ENCODE data around the gene LIN52. TPM values are rescaled to one million over a fixed set of nuclear protein-coding genes. Genes with fewer than 3 reads are reported as not detected.
A peak's percentile ranks its signal among the peaks of the same experiment; 100 is the strongest.

LIN52 gene
- total and polyA plus RNA-seq, 4 donors: 9.0 to 13.9 (median 9.9) TPM

DNA sequence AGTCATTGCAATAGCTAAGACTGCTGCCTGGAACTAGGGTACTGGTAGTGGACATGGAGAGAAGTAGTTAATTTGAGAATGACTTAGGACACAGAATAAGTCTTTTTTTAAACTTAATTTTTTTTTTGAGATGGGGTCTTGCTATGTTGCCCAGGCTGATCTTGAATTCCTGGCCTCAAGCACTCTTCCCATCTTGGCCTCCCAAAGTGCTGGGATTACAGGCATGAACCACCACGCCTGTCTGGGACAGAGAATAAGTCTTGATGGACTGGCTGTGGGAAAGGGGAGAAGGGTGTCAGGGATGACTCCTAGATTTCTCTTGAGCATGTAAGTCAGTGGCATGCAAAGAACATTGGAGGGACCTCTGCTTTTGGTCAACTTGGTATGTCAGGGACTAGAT lies 42.9 kb downstream of the LIN52 start:
- DNase-seq (no peak), ATAC-seq (ENCODE audit: low FRiP score) (no peak)
- Histone ChIP-seq H3K27me3 (ENCODE audit: control insufficient read depth in 1 of 2, insufficient read depth in 2 of 2, low read length in 1 of 2) (no peaks in the 10 kb centered on the region), H3K36me3 (ENCODE audit: control insufficient read depth in 1 of 2, insufficient read depth in 2 of 2, low read length in 1 of 2) (peaks cover 0 to 3% of the 10 kb centered on the region in 2 donors), H3K9me3 (ENCODE audit: control insufficient read depth, low read length) (no peaks in the 10 kb centered on the region), H3K4me1 (ENCODE audit: control insufficient read depth in 1 of 2, insufficient read depth in 2 of 2, low read length in 2 of 2) (no peaks in the 10 kb centered on the region), H3K27ac (ENCODE audit: low read depth in 1 of 2, low read length in 2 of 2) (no peak overlapping the region), H3K4me3 (ENCODE audit: low read length in 2 of 2) (no peak overlapping the region)
- WGBS, 2 donors: 95 to 100% methylated on average over 1 of the region's 1 CpG
- intact Hi-C loops (cut with DNase I): no loop called here

DNA sequence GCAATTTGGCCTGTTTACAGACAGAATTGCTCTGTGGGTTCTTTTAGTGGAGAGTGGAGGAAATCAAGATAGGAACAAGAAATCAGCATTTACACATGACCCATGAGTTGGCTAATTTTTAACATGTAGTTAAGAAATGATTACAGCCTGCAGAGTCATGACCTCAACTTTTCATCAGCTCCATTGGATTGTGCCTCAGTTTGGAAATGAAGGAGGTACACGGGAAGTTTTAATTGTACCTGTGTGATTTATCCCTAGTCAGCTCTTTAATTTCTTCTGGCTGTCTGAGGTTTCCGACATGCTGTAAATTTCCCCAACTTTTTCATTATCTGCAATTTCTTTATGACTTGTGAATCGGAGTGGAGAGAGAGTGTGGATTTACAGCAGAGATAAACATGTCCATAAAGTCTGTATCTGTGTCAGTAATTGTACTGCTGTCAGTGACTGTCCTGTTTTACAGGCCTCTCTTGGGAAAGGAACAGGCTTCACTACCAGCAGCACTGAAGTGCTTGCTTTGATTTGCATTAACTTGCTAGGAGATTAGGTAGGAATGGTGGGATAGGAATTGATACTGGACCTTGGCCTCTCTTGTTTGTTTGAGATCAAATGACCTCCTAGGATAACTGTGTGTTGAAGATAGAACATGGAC lies 49.2 kb downstream of the LIN52 start:
- WGBS, 2 donors: 79 to 84% methylated on average over 3 of the region's 3 CpGs
- H3K4me1 ChIP-seq (ENCODE audit: control insufficient read depth in 1 of 2, insufficient read depth in 2 of 2, low read length in 2 of 2): no peaks in the 10 kb centered on the region
- no peaks in the 10 kb centered on the region for H3K27me3 ChIP-seq (ENCODE audit: control insufficient read depth in 1 of 2, insufficient read depth in 2 of 2, low read length in 1 of 2)
- no peak overlapping the region for H3K27ac ChIP-seq (ENCODE audit: low read depth in 1 of 2, low read length in 2 of 2)
- H3K9me3 ChIP-seq (ENCODE audit: control insufficient read depth, low read length): no peaks in the 10 kb centered on the region
- DNase-seq (no peak), ATAC-seq (ENCODE audit: low FRiP score) (no peak)
- H3K4me3 ChIP-seq (ENCODE audit: low read length in 2 of 2): no peak overlapping the region
- H3K36me3 ChIP-seq (ENCODE audit: control insufficient read depth in 1 of 2, insufficient read depth in 2 of 2, low read length in 1 of 2): no peaks in the 10 kb centered on the region
- intact Hi-C loops (cut with DNase I): no loop called here

GRCh38 chr14:74134484-74134883 lies 49.7 kb downstream of the LIN52 start:
- Histone ChIP-seq H3K9me3 (ENCODE audit: control insufficient read depth, low read length) (no peaks in the 10 kb centered on the region), H3K36me3 (ENCODE audit: control insufficient read depth in 1 of 2, insufficient read depth in 2 of 2, low read length in 1 of 2) (no peaks in the 10 kb centered on the region), H3K27ac (ENCODE audit: low read depth in 1 of 2, low read length in 2 of 2) (no peak overlapping the region), H3K27me3 (ENCODE audit: control insufficient read depth in 1 of 2, insufficient read depth in 2 of 2, low read length in 1 of 2) (no peaks in the 10 kb centered on the region), H3K4me3 (ENCODE audit: low read length in 2 of 2) (no peak overlapping the region), H3K4me1 (ENCODE audit: control insufficient read depth in 1 of 2, insufficient read depth in 2 of 2, low read length in 2 of 2) (no peaks in the 10 kb centered on the region)
- DNase-seq: no peak
- no peak for ATAC-seq (ENCODE audit: low FRiP score)
- intact Hi-C loops (cut with DNase I): no loop called here

- no peak for DNase-seq
- Histone ChIP-seq H3K4me3 (ENCODE audit: low read length in 2 of 2) (no peak overlapping the region), H3K27me3 (ENCODE audit: control insufficient read depth in 1 of 2, insufficient read depth in 2 of 2, low read length in 1 of 2) (no peaks in the 10 kb centered on the region), H3K27ac (ENCODE audit: low read depth in 1 of 2, low read length in 2 of 2) (no peak overlapping the region), H3K9me3 (ENCODE audit: control insufficient read depth, low read length) (no peaks in the 10 kb centered on the region), H3K4me1 (ENCODE audit: control insufficient read depth in 1 of 2, insufficient read depth in 2 of 2, low read length in 2 of 2) (no peaks in the 10 kb centered on the region), H3K36me3 (ENCODE audit: control insufficient read depth in 1 of 2, insufficient read depth in 2 of 2, low read length in 1 of 2) (no peaks in the 10 kb centered on the region)
- WGBS, 2 donors: 97 to 100% methylated on average over 1 of the region's 1 CpG
- intact Hi-C loops (cut with DNase I): no loop called here
- ATAC-seq (ENCODE audit: low FRiP score): no peak
Observed at GRCh38 chr14:74135426-74135825, 50.7 kb downstream of the LIN52 start.

GRCh38 chr14:74140374-74140850 lies 55.7 kb downstream of the LIN52 start:
- Histone ChIP-seq H3K27ac (ENCODE audit: low read depth in 1 of 2, low read length in 2 of 2) (no peak overlapping the region), H3K27me3 (ENCODE audit: control insufficient read depth in 1 of 2, insufficient read depth in 2 of 2, low read length in 1 of 2) (no peaks in the 10 kb centered on the region), H3K4me1 (ENCODE audit: control insufficient read depth in 1 of 2, insufficient read depth in 2 of 2, low read length in 2 of 2) (no peaks in the 10 kb centered on the region), H3K36me3 (ENCODE audit: control insufficient read depth in 1 of 2, insufficient read depth in 2 of 2, low read length in 1 of 2) (peaks cover 0 to 2% of the 10 kb centered on the region in 2 donors), H3K9me3 (ENCODE audit: control insufficient read depth, low read length) (no peaks in the 10 kb centered on the region), H3K4me3 (ENCODE audit: low read length in 2 of 2) (no peak overlapping the region)
- ATAC-seq (ENCODE audit: low FRiP score) (no peak), DNase-seq (peak; percentile 54 to 77)
- 62 to 63% methylated on average over 8 of the region's 8 CpGs for WGBS, 2 donors
- intact Hi-C loops (cut with DNase I): no loop called here

DNA sequence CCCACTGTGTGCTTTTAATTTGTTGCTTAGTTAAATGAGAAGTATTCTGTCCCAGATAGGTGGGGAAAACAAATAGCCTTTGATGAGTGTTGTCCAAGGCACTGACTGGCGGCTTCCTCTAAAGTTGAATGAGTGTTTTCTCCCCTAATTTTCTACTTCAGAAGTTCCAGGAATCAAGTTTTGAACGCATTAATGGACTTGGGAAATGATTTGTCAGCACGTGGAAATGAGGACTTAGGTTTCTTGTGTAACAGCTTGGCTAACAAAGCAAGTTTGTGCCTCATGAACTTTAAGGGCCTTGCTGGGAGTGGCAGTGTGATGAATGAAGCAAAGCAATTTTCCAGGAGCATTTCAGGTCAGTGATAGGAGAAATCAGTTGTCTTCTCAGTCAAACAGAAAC lies 56.9 kb downstream of the LIN52 start:
- WGBS, 2 donors: 81 to 82% methylated on average over 3 of the region's 3 CpGs
- intact Hi-C loops (cut with DNase I): no loop called here

GRCh38 chr14:74142523-74142922 lies 57.8 kb downstream of the LIN52 start:
- H3K36me3 ChIP-seq (ENCODE audit: control insufficient read depth in 1 of 2, insufficient read depth in 2 of 2, low read length in 1 of 2): peaks cover 0 to 2% of the 10 kb centered on the region in 2 donors
- ATAC-seq (ENCODE audit: low FRiP score): no peak
- no peak overlapping the region for H3K27ac ChIP-seq (ENCODE audit: low read depth in 1 of 2, low read length in 2 of 2)
- DNase-seq: no peak
- no peaks in the 10 kb centered on the region for H3K27me3 ChIP-seq (ENCODE audit: control insufficient read depth in 1 of 2, insufficient read depth in 2 of 2, low read length in 1 of 2)
- 75 to 87% methylated on average over 4 of the region's 4 CpGs for WGBS, 2 donors
- H3K4me1 ChIP-seq (ENCODE audit: control insufficient read depth in 1 of 2, insufficient read depth in 2 of 2, low read length in 2 of 2): no peaks in the 10 kb centered on the region
- H3K9me3 ChIP-seq (ENCODE audit: control insufficient read depth, low read length): no peaks in the 10 kb centered on the region
- intact Hi-C loops (cut with DNase I): no loop called here
- no peak overlapping the region for H3K4me3 ChIP-seq (ENCODE audit: low read length in 2 of 2)

More for the DNA sequence above, 56.9 kb downstream of the LIN52 start:
- Histone ChIP-seq H3K27me3 (ENCODE audit: control insufficient read depth in 1 of 2, insufficient read depth in 2 of 2, low read length in 1 of 2) (no peaks in the 10 kb centered on the region), H3K4me3 (ENCODE audit: low read length in 2 of 2) (no peak overlapping the region), H3K9me3 (ENCODE audit: control insufficient read depth, low read length) (no peaks in the 10 kb centered on the region), H3K36me3 (ENCODE audit: control insufficient read depth in 1 of 2, insufficient read depth in 2 of 2, low read length in 1 of 2) (peaks cover 0 to 2% of the 10 kb centered on the region in 2 donors), H3K27ac (ENCODE audit: low read depth in 1 of 2, low read length in 2 of 2) (no peak overlapping the region), H3K4me1 (ENCODE audit: control insufficient read depth in 1 of 2, insufficient read depth in 2 of 2, low read length in 2 of 2) (no peaks in the 10 kb centered on the region)
- no peak for ATAC-seq (ENCODE audit: low FRiP score)
- no peak for DNase-seq

DNA sequence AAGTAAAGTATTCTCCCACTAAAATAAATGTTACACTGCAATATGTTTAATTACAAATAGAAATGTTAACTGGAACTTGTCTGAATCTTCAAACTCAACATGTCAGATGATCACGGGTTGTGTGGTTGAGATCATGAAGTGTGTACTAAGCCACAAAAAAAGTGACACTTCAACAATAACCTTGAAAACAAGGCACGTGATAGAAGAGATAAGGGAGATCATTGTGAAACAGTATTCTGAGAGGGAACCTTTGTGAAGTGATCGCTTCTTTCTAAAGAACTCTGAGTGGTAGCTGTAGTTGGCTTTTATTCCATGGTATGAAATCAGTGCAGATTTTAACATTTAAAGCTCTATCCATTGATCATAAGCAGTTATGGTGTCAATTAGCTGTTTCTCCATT lies 60.0 kb downstream of the LIN52 start:
- H3K27me3 ChIP-seq (ENCODE audit: control insufficient read depth in 1 of 2, insufficient read depth in 2 of 2, low read length in 1 of 2): no peaks in the 10 kb centered on the region
- no peaks in the 10 kb centered on the region for H3K4me1 ChIP-seq (ENCODE audit: control insufficient read depth in 1 of 2, insufficient read depth in 2 of 2, low read length in 2 of 2)
- no peaks in the 10 kb centered on the region for H3K9me3 ChIP-seq (ENCODE audit: control insufficient read depth, low read length)
- 87 to 92% methylated on average over 3 of the region's 3 CpGs for WGBS, 2 donors
- ATAC-seq (ENCODE audit: low FRiP score) (no peak), DNase-seq (no peak)
- peaks cover 0 to 2% of the 10 kb centered on the region in 2 donors for H3K36me3 ChIP-seq (ENCODE audit: control insufficient read depth in 1 of 2, insufficient read depth in 2 of 2, low read length in 1 of 2)
- no peak overlapping the region for H3K27ac ChIP-seq (ENCODE audit: low read depth in 1 of 2, low read length in 2 of 2)
- H3K4me3 ChIP-seq (ENCODE audit: low read length in 2 of 2): no peak overlapping the region
- intact Hi-C loops (cut with DNase I): no loop called here

GRCh38 chr14:74147571-74147970 lies 62.8 kb downstream of the LIN52 start:
- intact Hi-C loops (cut with DNase I): no loop called here
- Histone ChIP-seq H3K27ac (ENCODE audit: low read depth in 1 of 2, low read length in 2 of 2) (no peak overlapping the region), H3K27me3 (ENCODE audit: control insufficient read depth in 1 of 2, insufficient read depth in 2 of 2, low read length in 1 of 2) (no peaks in the 10 kb centered on the region), H3K4me1 (ENCODE audit: control insufficient read depth in 1 of 2, insufficient read depth in 2 of 2, low read length in 2 of 2) (no peaks in the 10 kb centered on the region), H3K4me3 (ENCODE audit: low read length in 2 of 2) (no peak overlapping the region), H3K36me3 (ENCODE audit: control insufficient read depth in 1 of 2, insufficient read depth in 2 of 2, low read length in 1 of 2) (peaks cover 0 to 2% of the 10 kb centered on the region in 2 donors), H3K9me3 (ENCODE audit: control insufficient read depth, low read length) (no peaks in the 10 kb centered on the region)
- ATAC-seq (ENCODE audit: low FRiP score) (no peak), DNase-seq (no peak)
- WGBS, 2 donors: 93 to 95% methylated on average over 1 of the region's 1 CpG
